Kidney capillary endothelial cell (primary cell): ENCODE results near the gene ANO3.

Experiments
- DNase-seq: peaks from one replicate; pipeline ENCODE4 v3.0.0-alpha.2; 2018; ENCODE audit warnings: low spot score

Gene ANO3

DNA sequence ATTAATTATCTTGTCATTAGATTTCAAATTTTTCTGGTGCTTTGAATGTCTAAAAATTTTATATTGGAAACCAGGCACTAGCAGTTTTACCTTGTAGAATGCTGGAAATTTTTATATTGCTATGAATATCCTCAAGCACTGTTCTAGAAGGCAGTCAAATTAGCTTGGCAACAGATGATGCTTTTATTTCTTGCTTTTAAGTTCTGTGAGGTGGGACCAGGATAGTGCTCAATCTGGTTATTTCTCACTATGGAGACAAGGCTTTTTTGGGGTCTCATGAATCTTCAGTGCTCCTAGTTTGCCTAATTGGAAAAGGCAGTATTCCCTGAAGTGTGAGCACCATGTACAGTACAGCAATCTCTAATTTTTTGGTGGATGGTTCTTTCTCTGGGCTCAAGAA lies 27.1 kb downstream of the ANO3 start:
- no peak for DNase-seq

DNA sequence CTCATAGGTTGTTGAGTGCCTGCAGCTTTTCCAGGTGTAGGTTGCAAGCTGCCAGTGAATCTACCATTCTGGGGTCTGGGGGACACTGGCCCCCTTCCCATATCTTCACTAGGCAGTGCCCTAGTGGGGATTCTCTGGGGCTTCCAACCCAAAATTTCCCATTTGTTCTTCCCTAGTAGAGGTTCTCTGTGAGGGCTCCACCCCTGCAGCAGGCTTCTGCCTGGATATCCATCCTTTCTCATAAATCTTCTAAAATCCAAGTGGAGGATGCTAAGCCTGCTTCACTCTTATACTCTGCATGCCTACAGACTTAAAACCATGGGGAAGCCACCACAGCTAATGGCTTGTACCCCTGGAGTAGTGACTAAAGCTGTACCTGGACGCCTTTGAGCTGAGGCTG lies 33.4 kb downstream of the ANO3 start:
- DNase-seq = no peak

DNA sequence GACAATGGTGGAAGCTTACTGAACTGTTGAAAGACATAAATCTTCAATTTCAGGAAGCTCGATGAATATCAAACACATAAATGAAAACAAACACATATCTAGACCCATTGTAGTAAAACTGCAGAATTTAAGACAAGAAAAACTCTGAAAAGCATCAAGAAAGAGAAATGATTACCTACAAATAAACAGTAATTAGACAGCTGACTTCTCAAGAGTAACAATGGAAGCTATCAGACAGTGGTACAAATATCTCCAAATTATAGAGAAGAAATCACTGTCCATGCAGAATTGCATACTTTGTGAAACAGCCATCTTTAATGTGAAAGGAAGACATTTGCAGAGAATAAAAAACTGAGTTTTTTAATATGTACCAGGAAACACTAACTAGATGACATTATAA lies 45.7 kb downstream of the ANO3 start:
- DNase-seq = no peak

DNA sequence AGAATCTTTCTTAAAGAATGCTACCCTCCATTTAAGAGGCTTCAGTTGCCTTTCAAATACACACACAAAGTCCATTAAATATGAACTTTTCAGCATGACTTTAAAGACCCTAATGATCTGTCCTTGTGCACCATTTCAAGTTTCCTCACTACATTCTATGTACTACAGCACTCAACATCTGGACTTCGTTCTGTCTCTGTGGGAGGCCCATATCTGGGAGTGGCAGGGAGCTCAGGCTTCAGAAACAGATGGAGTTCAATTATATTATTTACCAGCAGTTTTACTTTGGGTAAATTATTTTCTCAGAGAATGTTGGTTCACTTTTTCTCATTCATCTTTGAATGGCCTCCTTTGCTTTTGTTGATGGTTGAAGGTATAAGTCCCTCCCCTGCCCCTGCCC lies 67.4 kb downstream of the ANO3 start:
- DNase-seq = no peak

DNA sequence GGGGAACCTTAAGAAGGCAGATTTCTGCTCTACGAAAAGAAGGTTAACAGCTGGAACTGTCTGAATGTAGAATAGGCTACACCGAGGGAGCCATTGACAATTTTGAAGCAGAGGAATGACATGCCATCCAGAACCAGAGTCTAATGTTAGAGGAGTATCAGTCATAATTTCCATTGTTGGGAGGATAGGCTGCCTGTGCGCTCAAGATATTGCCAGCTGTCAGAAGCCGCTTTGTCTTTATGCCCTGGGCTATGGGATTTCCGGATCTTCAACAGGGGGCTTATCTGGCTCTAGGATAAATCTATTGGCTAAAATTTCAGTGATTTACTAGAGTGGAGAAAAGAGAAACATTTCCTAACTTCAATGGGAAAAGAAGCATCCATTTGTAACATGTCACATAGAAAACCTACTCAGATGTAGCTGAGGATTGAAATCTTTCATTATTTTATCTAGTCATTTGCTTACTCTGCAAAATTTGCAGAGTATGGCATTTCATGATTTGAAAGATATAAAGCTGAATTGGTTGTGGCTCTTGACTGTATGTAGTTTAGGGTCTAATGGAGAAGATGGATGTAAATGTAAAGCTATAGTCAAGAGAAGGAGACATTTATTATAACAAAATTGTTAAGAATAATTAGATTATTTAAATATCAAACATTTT lies 78.9 kb downstream of the ANO3 start:
- no peak for DNase-seq

DNA sequence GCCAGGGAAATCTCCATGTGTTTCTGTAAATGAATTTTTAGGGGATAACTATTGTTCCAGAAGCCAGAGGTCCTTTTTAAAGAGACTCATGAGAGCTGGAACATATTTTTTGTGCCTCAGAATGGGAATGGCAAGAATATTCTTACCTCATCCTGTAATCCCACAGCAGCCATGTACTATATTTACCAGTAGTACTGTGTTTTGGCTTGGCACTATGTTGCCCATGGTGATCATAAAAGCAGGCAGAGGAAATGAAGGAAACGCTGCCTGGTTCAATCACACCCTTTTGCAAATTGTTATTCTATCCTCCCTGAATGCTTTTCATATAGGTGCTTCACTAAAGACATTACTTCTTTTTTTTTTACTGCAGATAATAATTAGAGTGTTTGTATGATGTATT lies 81.0 kb downstream of the ANO3 start:
- no peak for DNase-seq

DNA sequence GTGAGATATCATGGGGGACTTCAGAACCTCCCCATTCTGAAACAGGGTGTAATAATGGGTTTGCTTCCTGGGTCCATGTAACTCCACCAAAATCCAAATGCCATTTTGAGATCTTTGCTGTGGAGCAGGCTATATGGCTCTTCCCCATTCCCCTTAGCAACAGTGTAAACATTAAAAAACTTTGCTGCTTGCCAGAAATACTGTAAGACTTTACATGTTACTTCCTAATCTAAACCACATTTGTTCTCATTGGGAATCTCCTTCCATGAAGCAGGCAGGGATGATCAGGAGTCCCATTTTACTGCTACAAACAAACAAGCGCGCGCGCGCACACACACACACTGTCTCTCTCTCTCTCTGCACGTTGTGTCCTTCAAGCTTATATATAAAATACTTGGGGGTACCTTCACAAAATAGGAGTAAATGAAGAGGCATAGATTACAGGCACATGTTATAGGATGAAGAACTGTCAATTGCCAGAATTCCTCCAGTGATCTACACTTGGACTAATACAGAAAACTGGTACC lies 86.5 kb downstream of the ANO3 start:
- no peak for DNase-seq

DNA sequence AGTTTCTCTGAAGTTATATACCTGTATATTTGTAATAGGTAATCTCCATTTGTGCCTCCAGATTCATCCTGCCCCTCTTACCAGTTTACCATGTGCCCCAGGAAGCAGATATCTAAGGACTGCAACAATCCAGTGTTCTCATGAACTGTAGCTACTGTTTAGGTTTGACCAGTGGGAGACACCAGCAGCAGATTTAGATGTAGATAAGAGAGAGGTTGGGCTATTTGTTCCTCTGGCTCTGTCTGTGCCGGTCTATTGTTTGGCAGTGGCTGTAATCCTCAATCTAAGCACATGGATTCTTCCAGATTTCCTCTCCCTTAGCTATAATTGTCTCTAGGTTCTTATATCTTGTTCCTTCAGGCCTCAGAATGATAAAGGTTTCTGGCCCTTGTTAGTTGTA lies 88.4 kb downstream of the ANO3 start:
- no peak for DNase-seq

DNA sequence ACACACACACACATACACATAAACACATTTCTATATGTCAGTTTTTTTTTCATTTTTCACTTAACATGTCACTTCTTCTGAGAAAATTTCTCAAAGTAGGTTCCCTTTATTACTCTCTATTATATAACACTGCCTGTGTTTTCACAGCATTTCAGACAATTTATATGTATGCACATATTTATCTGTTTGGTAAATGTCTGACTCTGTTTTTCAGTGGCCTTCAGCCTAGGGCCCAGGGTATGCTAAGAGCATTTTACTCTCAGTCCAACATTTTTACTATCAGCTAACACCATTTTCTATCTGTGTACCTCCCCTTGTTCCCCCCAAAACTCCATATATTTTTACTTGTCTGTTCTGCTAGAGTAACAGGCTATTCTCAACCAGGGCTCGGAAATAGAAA lies 92.3 kb downstream of the ANO3 start:
- DNase-seq = no peak

DNA sequence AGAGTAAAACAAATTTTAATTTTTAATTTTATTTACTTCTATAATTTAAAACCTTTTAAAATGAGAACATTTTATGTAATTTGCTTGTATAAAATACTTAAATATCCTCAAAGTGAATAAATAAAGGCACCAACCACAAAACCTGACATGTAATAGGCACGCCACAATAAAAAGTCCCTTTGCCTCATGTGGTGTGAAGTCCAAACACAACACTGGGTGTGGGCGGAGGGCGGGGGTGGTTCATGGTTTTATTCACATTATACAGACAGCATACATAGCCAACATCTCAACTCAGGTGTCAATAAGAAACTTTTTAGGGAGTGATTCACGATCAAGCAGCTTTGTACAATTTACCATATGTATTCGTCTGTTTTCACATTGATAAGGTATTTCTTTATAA lies 107.9 kb downstream of the ANO3 start:
- no peak for DNase-seq

DNA sequence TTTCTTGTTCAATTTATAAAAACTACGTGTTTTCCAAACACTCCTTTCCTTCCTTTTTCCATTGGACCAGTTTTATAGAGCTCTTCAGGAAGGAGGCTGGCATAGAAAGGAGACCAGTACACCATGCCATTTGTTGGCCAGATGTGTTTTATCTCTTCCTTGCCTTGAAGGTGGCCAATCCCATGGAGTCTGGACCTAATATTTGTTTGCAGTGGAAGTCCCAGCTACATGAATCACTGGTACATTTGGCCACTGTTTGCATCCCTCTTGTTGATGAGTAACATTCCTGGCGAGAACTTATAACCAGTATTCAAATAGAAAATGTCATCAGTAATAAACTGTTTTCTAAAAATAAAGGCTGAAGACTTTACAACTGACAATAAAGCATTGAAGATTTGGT lies 110.2 kb downstream of the ANO3 start:
- no peak for DNase-seq

DNA sequence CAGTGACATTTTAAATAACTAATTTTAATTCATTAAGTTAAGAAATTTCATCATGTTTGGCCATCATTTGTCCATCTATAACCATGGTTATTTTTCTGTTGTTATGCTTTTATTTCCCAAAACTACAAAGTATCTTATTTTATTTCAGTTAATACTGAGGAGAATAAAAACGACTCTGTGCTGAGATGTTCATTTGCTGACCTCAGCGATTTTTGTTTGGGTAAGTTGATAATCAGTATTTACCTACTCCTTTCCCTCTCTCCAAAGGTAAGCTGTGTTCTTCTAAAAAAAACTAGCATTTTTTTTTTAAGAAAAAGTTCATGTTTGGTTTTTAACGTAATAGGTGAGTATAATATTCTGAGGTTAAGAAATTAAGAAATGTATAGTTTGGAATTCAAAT lies 111.7 kb downstream of the ANO3 start:
- no peak for DNase-seq

DNA sequence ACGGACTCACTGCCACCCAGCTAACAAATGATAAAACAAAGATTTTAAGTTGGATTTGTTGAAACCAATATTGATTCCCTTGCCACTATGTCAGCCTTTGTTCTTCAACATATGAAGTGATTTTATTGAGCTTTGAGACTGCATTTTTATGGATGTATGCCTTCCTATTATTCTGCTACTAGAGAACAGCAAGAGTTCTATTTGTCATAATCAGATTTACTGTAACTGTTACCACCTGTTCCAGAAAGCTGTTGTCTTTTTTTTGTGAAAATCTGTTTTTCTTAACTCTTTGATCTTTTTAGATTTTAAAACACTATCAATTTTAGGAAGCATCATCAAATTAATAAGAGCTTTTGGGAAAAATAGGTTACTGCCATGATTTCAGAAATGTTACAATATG lies 125.7 kb downstream of the ANO3 start:
- no peak for DNase-seq

DNA sequence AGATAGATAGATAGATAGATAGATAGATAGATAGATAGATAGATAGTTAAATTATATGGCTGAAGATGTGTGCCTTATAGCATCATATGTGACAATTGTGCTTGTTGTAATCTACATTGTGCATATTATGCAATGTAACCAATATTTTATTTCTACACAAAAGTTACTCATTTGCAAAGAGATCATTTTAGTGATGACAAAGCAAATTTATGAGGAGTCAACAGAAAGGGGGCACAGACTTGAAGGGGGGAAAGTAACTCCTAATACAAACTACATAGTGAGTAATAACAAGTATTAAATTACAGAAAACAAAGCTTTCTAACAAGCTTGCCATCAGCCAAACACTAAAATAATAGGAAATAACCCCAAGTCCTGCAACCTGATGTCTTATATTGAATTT lies 133.3 kb downstream of the ANO3 start:
- no peak for DNase-seq

DNA sequence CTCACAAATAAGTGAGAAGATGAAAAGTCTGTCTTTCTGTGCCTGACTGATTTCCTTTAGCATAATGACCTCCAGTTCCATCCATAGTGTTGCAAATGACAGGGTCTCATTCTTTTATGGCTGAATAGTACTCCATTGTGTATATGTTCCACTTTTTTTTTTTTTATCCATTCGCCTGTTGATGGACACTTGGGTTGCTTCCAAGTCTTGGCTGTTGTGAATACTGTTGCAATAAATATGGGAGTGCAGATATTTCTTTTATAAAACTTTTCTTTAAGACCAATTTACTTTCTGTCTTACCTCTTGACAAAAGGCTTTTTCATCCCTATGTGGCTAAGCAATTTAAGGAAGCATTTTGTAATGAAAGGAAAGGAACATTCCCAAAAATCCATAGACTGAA lies 135.6 kb downstream of the ANO3 start:
- DNase-seq = no peak

DNA sequence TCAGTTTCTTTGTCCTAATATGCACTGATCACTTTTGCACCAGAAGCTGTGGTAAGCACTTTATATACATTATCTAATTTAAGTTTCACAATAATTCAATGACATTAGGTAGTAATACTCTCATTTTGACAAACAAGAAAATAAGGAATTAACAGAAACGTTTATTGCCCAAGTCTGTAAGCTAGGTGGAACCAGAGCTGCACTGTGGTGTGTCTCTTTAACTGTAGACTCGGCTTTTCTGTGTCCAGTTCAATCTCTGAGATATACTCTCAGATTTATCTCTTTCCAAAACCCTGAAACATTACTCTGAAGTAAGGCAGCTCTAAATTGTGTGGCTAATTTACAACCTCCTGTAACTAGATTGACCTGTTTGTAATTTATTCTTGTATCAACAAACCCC lies 139.1 kb downstream of the ANO3 start:
- no peak for DNase-seq

DNA sequence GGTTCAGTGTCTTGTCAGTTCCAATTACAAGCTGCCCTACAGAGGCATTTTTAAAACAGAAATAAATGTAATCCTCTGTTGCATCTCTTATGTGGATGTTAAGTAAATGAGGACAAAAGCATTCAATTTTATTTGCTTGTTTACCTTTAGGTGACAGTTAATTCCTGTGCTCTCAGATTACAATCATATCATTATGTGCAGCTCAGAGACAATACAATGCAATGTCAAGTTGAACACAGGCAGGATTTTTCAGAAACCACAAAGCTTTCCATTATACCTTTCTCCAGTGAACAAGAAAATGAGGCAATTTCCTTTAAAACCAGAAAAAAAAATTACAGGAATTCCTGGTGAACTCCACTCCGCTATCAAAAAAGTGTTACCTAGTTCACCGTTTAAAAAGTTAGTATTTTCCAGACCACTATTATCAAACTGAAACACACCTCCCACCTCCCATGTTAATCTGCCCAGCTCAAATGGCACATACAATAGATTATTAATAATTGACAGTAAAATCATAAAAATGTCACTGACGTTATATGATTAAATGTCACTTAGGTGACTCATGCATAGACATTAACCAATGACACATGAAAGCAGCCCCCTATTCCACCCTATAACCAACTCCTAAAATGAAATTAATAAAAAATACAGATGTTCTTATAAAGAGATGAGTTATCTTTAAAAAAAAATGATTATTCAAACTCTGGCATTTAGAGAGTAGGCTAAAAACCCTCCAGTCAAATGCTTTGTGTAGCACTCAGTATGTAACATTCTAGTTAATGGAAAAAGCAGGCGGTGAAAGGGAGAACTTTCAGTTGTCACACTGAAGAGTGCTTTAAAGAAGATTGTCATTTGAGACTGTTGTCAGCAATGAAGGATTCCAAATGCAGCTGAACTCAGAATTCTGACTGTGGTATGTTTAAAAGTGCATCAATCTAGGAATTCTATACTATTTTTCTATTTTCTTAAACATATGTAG lies 141.6 kb downstream of the ANO3 start:
- DNase-seq = no peak

DNA sequence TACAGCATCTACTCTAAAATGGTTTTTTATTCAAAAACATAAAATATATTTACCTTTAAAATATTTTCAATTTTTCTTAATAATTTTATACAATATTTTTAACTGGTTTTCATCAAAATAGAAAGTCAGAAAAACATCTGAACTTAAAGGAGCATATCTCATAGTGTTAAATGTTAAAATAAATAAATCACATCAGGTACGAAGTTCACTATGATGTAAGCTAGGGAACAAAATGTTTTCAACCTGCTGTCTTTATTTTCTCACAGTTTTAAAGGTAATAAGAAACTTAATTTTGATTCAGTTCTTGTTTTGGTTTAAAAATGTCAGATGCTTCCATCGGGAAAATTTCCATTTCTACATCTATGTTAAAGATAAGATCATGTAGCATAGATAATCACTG lies 142.5 kb downstream of the ANO3 start:
- DNase-seq = no peak

DNA sequence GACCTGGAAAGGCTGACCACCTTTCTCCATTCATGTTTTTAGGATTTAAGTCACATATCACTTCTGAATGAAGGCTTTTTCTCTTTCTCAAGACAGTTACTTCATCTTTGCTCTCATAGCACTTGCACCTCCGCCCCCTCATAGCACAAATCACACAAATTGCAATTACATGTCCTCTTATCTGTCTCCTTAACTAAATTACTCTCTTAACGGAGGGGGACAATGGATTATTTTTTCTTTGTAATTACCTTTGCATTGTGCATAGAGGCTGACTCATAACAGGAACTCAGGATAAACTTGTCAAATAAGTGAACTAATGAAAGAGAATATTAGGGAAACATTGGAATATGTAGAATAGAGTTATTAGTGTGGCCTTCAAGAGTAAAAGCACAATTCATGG lies 145.5 kb downstream of the ANO3 start:
- no peak for DNase-seq

DNA sequence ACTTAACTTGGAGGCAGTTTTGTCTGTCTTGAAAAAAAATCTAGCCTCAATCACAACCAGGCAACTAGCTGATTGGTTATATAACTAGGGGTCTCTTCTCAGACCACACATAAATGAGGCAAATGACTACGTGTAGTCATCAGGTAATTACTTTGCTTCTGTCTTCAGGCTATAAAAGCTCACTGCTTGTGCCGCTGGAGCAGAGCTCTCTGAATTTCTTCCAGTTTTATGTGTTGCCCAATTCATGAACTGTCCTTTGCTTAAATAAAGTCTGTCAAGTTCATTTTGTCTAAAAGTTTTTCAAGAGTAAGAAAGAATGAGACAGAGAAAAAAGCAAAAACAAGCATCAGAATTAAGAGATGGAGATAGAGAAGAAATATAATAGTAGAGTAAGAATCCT lies 146.8 kb downstream of the ANO3 start:
- DNase-seq = no peak

DNA sequence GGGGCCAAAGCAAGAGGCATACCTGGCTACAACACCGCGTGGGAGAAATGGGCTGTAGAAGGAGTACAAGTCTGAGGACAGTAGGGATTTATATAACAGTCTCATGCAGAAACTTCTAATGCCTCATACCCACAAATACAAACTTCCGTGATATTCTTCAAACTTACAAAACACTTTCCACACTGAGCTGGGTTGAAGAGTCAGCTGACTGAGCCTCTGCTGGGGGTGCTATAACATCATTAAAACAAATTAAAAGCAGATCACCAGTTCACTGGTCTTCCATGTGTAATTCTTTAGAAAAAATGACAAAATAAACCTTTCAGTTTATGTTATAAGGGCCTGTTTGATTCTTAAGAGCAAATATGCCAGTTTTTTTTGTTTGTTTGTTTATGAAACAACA lies 148.1 kb downstream of the ANO3 start:
- no peak for DNase-seq

DNA sequence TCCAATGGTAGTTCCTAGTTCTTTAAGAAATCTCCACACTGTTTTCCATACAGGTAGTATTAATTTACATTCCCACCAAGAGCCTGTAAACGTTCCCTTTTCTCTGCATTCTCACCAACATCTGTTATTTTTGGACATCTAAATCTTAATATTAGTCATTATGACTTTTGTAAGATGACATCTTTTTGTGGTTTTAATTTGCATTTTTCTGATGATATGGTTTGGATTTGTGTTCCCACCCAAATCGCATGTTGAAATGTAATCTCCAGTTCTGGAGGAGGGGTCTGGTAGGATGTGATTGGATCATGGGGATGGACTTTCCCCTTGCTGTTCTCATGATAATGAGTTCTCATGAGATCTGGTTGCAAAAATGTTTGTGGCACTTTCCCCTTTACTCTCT lies 151.2 kb downstream of the ANO3 start:
- DNase-seq = no peak

DNA sequence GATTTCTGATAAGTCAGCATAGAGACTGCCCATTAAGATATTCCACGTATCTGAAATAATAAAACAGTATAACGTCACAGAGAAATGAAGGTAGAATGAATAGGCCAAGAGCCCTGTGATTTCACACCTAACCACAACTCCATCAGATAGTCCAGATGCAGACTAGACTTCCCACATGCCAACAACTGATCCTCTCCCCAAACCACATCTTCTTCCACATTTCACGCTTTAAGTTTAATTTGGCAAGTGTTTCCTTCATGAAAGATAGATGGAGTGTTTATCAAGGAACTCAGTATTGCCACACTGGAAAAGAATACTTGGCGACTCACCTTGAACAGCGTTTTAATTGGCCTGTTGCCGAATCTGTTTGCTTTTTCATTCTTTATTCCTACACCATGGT lies 158.6 kb downstream of the ANO3 start:
- no peak for DNase-seq
